GM12878 (cell line): ENCODE results near the gene TOP2B. TPM values are rescaled to one million over a fixed set of nuclear protein-coding genes. Genes with fewer than 3 reads are reported as not detected.

Source experiments
- ATAC-seq: fragments of 200-7000 bp; cut with Tn5 transposase; 3 replicates; pipeline ENCODE4 v1.9.1; 2020; ENCODE audit warnings: mild to moderate bottlenecking, moderate library complexity
- BruUV-seq: library from RNA; stranded (reverse); fragments of 400-500 nt; replicated peaks from 2 replicates; lab custom pipeline; 2021; lab: Mats Ljungman, UMichigan
- CTCF ChIA-PET: fragments of 300-600 bp; sonication (Branson Sonifier 250); formaldehyde crosslinking; extraction: SDS; loops from one replicate; lab custom pipeline; 2021; ENCODE audit warnings: inconsistent platforms; lab: Yijun Ruan, JAX
- POLR2A ChIA-PET: fragments of 350-600 bp; formaldehyde crosslinking; extraction: SDS; loops from one replicate; lab custom pipeline; 2021; ENCODE audit warnings: inconsistent platforms; lab: Charles Lee
- RAD21 ChIA-PET: fragments of 300-600 bp; sonication (Branson Sonifier 250); formaldehyde crosslinking; loops from one replicate; lab custom pipeline; 2023; ENCODE audit warnings: antibody characterized with exemption; ENCODE audit not compliant: unreplicated experiment; lab: Charles Lee
- SMC1A ChIA-PET: fragments of 300-600 bp; sonication (Branson Sonifier 250); formaldehyde crosslinking; loops from one replicate; lab custom pipeline; 2023; ENCODE audit not compliant: unreplicated experiment, uncharacterized antibody; lab: Charles Lee
- DNase-seq: peaks from one replicate; pipeline ENCODE4 v3.0.0-alpha.2; 2011; ENCODE audit warnings: low read depth, low spot score
- FAIRE-seq: peaks from 3 replicates; lab custom pipeline; 2011; peaks lifted over from hg19 to GRCh38; lab: Jason Lieb, UNC
- H2AFZ ChIP-seq: 2 replicates; pipeline ENCODE4 v1.6.0; 2011; ENCODE audit warnings: low read depth, low read length, control low read depth; ENCODE audit not compliant: control insufficient read depth
- H3K27ac ChIP-seq: 2 replicates; pipeline ENCODE4 v1.5.1; 2011; ENCODE audit warnings: control low read depth; ENCODE audit not compliant: control insufficient read depth, insufficient read depth
- H3K27me3 ChIP-seq, 2 experiments: replicated peaks in 1 of 2; 2 replicates each; pipeline versions ENCODE4 v1.6.0 to v1.6.1; 2011; ENCODE audit warnings: low read length in 1 of 2; ENCODE audit not compliant: control insufficient read depth in 2 of 2, insufficient read depth in 2 of 2
- H3K36me3 ChIP-seq, 2 experiments: 2 replicates each; pipeline ENCODE4 v1.5.1; 2011; ENCODE audit warnings: low read length in 1 of 2; ENCODE audit not compliant: control insufficient read depth in 2 of 2, insufficient read depth in 2 of 2
- H3K4me1 ChIP-seq: 2 replicates; pipeline ENCODE4 v1.6.1; 2011; ENCODE audit warnings: mild to moderate bottlenecking, low read length, moderate library complexity, mixed read lengths; ENCODE audit not compliant: control insufficient read depth, insufficient read depth
- H3K4me2 ChIP-seq: 2 replicates; pipeline ENCODE4 v1.6.0; 2011; ENCODE audit warnings: control low read depth; ENCODE audit not compliant: control insufficient read depth, insufficient read depth
- H3K4me3 ChIP-seq: fragments of 200-600 bp; sonication (generic); 2 replicates; pipeline ENCODE4 v1.5.1; 2016
- H3K79me2 ChIP-seq: 2 replicates; pipeline ENCODE4 v1.6.0; 2011; ENCODE audit warnings: low read length; ENCODE audit not compliant: control insufficient read depth, insufficient read depth
- H3K9ac ChIP-seq: 2 replicates; pipeline ENCODE4 v1.8.0; 2011; ENCODE audit warnings: low read length, control low read depth, mixed read lengths; ENCODE audit not compliant: control insufficient read depth, insufficient read depth
- H3K9me3 ChIP-seq: replicated peaks from 3 replicates; pipeline ENCODE4 v1.5.1; 2011; ENCODE audit warnings: mild to moderate bottlenecking, low read length; ENCODE audit not compliant: control insufficient read depth, insufficient read depth
- H4K20me1 ChIP-seq: 2 replicates; pipeline ENCODE4 v1.6.0; 2011; ENCODE audit not compliant: control insufficient read depth, insufficient read depth
- CEBPB ChIP-seq, 2 experiments: fragments of 150-350 bp in 1 of 2; IDR thresholded peaks; 2 replicates each; pipeline ENCODE4 v1.6.1; 2012 to 2014; ENCODE audit warnings: low read depth in 2 of 2, low read length in 2 of 2, borderline replicate concordance in 1 of 2, inconsistent platforms in 1 of 2
- HSF1 ChIP-seq: fragments of 150-350 bp; IDR thresholded peaks from 2 replicates; pipeline ENCODE4 v1.6.1; 2014; ENCODE audit warnings: mild to moderate bottlenecking, low read depth, low read length
- LARP7 ChIP-seq: fragments of 450-650 bp; IDR thresholded peaks from 2 replicates; pipeline ENCODE4 v1.6.1; 2017; ENCODE audit warnings: mild to moderate bottlenecking
- MTA2 ChIP-seq: fragments of 450-650 bp; IDR thresholded peaks from 2 replicates; pipeline ENCODE4 v1.6.1; 2016; ENCODE audit warnings: low read depth, mild to moderate bottlenecking, moderate library complexity
- NBN ChIP-seq: fragments of 450-650 bp; IDR thresholded peaks from 2 replicates; pipeline ENCODE4 v1.6.1; 2016
- RAD21 ChIP-seq: IDR thresholded peaks from 2 replicates; pipeline ENCODE4 v1.6.1; 2011; ENCODE audit warnings: mild to moderate bottlenecking, low read depth, low read length, moderate library complexity; ENCODE audit not compliant: insufficient read depth
- SUPT20H ChIP-seq: IDR thresholded peaks from 2 replicates; pipeline ENCODE4 v1.6.1; 2011; ENCODE audit warnings: low read depth, mild to moderate bottlenecking, low read length, moderate library complexity, borderline replicate concordance; ENCODE audit not compliant: control insufficient read depth
- USF2 ChIP-seq: IDR thresholded peaks from 2 replicates; pipeline ENCODE4 v1.6.1; 2011; ENCODE audit warnings: low read depth, low read length, improper control_type of control experiment, borderline replicate concordance
- WGBS: methylation state at CpG from one replicate; pipeline ENCODE4 v1.1.6; 2016; ENCODE audit warnings: low lambda C conversion rate; ENCODE audit not compliant: insufficient replicate concordance, insufficient coverage; ENCODE audit errors: missing lambda C conversion rate; 5-methylcytosine and 5-hydroxymethylcytosine counted together
- in situ Hi-C: fragments of 300-500 bp; cut with MboI; formaldehyde crosslinking; loops from 9 replicates; pipeline ENCODE4 v1.14.3; 2018; ENCODE audit warnings: mixed read lengths
- intact Hi-C: fragments of 100-400 bp; cut with micrococcal nuclease; formaldehyde crosslinking; loops from one replicate; pipeline ENCODE4 v1.14.2; 2022; ENCODE audit not compliant: unreplicated experiment
- polyA plus RNA-seq, 11 experiments: library from polyadenylated mRNA; depleted of rRNA in 4 of 11; unstranded in 6 of 11; stranded (reverse) in 5 of 11; fragments of >200 nt; fragmentation: Nextera tagmentation in 4 of 11; fragmentation: Illumina TruSeq in 1 of 11; extraction: Ambion mirVana in 4 of 11; extraction: Trizol in 1 of 11; gene quantifications; 1 replicate in 1 of 11; 2 replicates in 10 of 11; pipeline versions ENCODE4 v1.2.1 to v1.2.3, GENCODE V29; 2011 to 2016; ENCODE audit warnings: inconsistent platforms in 2 of 11, missing spikeins in 2 of 11, low read depth in 1 of 11
- total RNA-seq, 4 experiments: library from RNA; depleted of rRNA in 3 of 4; stranded (reverse); fragments of >200 nt in 3 of 4; fragmentation: Illumina TruSeq in 1 of 4; extraction: Trizol in 1 of 4; gene quantifications; 2 replicates each; pipeline versions ENCODE4 v1.2.1 to v1.2.3, GENCODE V29; 2013 to 2021

The TOP2B gene
- total and polyA plus RNA-seq, 10 of the 15 experiments (the other 5 are each of a cell fraction or from before 2014, with no cell fraction given) = 28.6 to 134 (median 83.4) TPM

- no peak for ATAC-seq
- intact Hi-C loops = no loop called here
- 0% methylated on average over 1 of the region's 1 CpG for WGBS
Observed at GRCh38 chr3:25556447-25556846, 108.3 kb downstream of the TOP2B start.

More at GRCh38 chr3:25556447-25556846, 108.3 kb downstream of the TOP2B start:
- TF ChIP-seq USF2 = no peak
- no peak for TF ChIP-seq MTA2
- no peak for TF ChIP-seq LARP7
- no peak for TF ChIP-seq NBN
- no peak for TF ChIP-seq HSF1
- no peak for TF ChIP-seq RAD21
- no peak for TF ChIP-seq CEBPB (IDR thresholded peaks at IDR 0.05; ENCODE audit: borderline replicate concordance in 1 of 2, low read depth in 2 of 2, low read length in 2 of 2)
- TF ChIP-seq SUPT20H = no peak
- Histone ChIP-seq H2AFZ (no peak overlapping the region), H3K4me2 (no peak overlapping the region), H3K79me2 (no peaks in the 10 kb centered on the region), H3K9ac (no peak overlapping the region), H3K4me1 (no peaks in the 10 kb centered on the region), H3K27ac (no peak overlapping the region), H3K36me3 (no peaks in the 10 kb centered on the region), H3K27me3 (no peaks in the 10 kb centered on the region), H3K9me3 (no peaks in the 10 kb centered on the region), H3K4me3 (no peak overlapping the region), H4K20me1 (no peaks in the 10 kb centered on the region)
- FAIRE-seq (no peak), DNase-seq (no peak)
- ChIA-PET CTCF (no interaction called here), RAD21 (no interaction called here), POLR2A (no interaction called here), SMC1A (interaction anchor here (0.5 to 1.4 kb wide), 2 partner anchors 10 to 306 kb away, joined by 4 read pairs; no protein-coding TSS in a partner anchor)
- in situ Hi-C loops = no loop called here
- BruUV-seq = no TSS peak
